Measurements from ENCODE around the gene FHIT.
"Not testable (repeated sequence)": the region's sequence is repeated elsewhere in the genome, so short reads cannot be mapped to it uniquely, and the experiment has no call there.

Gene FHIT

GRCh38 chr3:61094608-61095007 lies 156.6 kb downstream of the FHIT start:
- DNase-seq, result no peak

- no peak for DNase-seq
Measured at GRCh38 chr3:61093364-61093763, 157.9 kb downstream of the FHIT start.

GRCh38 chr3:61092870-61093269 lies 158.4 kb downstream of the FHIT start:
- no peak for DNase-seq

- DNase-seq, result no peak
Measured at GRCh38 chr3:61090389-61091169, 160.7 kb downstream of the FHIT start.

GRCh38 chr3:61087465-61087864 lies 163.8 kb downstream of the FHIT start:
- no peak for DNase-seq

GRCh38 chr3:61081554-61081953 lies 169.7 kb downstream of the FHIT start:
- DNase-seq, result no peak

GRCh38 chr3:61080737-61081445 lies 170.4 kb downstream of the FHIT start:
- no peak for DNase-seq

GRCh38 chr3:61078048-61078752 lies 173.1 kb downstream of the FHIT start:
- DNase-seq, result no peak

- DNase-seq, result no peak
Measured at GRCh38 chr3:61077551-61077950, 173.7 kb downstream of the FHIT start.

- DNase-seq, result no peak
Measured at GRCh38 chr3:61074783-61075182, 176.5 kb downstream of the FHIT start.

- DNase-seq, result no peak
Measured at GRCh38 chr3:61073566-61074165, 177.6 kb downstream of the FHIT start.

GRCh38 chr3:61068084-61068483 lies 183.2 kb downstream of the FHIT start:
- DNase-seq, result no peak

- no peak for DNase-seq
Measured at GRCh38 chr3:61066800-61067199, 184.5 kb downstream of the FHIT start.

- DNase-seq, result not testable (repeated sequence)
Measured at GRCh38 chr3:61066222-61066621, 185.0 kb downstream of the FHIT start.

- no peak for DNase-seq
Measured at GRCh38 chr3:61065451-61066011, 185.7 kb downstream of the FHIT start.

GRCh38 chr3:61061092-61061723 lies 190.0 kb downstream of the FHIT start:
- no peak for DNase-seq

- no peak for DNase-seq
Measured at GRCh38 chr3:61060411-61060861, 190.8 kb downstream of the FHIT start.

- DNase-seq, result no peak
Measured at GRCh38 chr3:61058836-61059235, 192.4 kb downstream of the FHIT start.

- no peak for DNase-seq
Measured at GRCh38 chr3:61057464-61057863, 193.8 kb downstream of the FHIT start.

GRCh38 chr3:61055447-61055846 lies 195.8 kb downstream of the FHIT start:
- no peak for DNase-seq

- DNase-seq, result no peak
Measured at GRCh38 chr3:61053781-61054496, 197.3 kb downstream of the FHIT start.

- no peak for DNase-seq
Measured at GRCh38 chr3:61052851-61053250, 198.4 kb downstream of the FHIT start.

All from KG1 (cell line).